ENCODE data around the gene CCDC92. TPM values are rescaled to one million over a fixed set of nuclear protein-coding genes. Genes with fewer than 3 reads are reported as not detected.

Gene CCDC92
- total and polyA plus RNA-seq, 2 experiments from 2014 or later = 16.9 to 60.2 TPM

GRCh38 chr12:123928897-123929296, 43.7 kb downstream of the CCDC92 start:
- H3K36me3 ChIP-seq (replicated peaks; ENCODE audit: insufficient read depth, low read depth) = no peaks in the 10 kb centered on the region
- no peak overlapping the region for H3K4me2 ChIP-seq
- no peak for DNase-seq (ENCODE audit: low spot score)
- H3K4me1 ChIP-seq (ENCODE audit: insufficient read depth) = no peaks in the 10 kb centered on the region
- TF ChIP-seq EZH2 (IDR thresholded peaks at IDR 0.05; ENCODE audit: borderline replicate concordance) (no peak), CTCF (IDR thresholded peaks at IDR 0.05; ENCODE audit: poor library complexity) (no peak), EZH2phosphoT487 (IDR thresholded peaks at IDR 0.05; ENCODE audit: low read depth, severe bottlenecking, unreplicated experiment) (no peak)
- H3K4me3 ChIP-seq = no peak overlapping the region
- H2AFZ ChIP-seq = no peak overlapping the region
- no peaks in the 10 kb centered on the region for H3K79me2 ChIP-seq
- no peaks in the 10 kb centered on the region for H3K9me2 ChIP-seq (replicated peaks; ENCODE audit: insufficient read depth)
- no peaks in the 10 kb centered on the region for H3K9me3 ChIP-seq (ENCODE audit: low read depth)
- 92% methylated on average over 7 of the region's 7 CpGs for WGBS (ENCODE audit: low lambda C conversion rate, missing lambda C conversion rate)
- H3K27ac ChIP-seq = no peak overlapping the region
- no peaks in the 10 kb centered on the region for H3K27me3 ChIP-seq
- H4K20me1 ChIP-seq (ENCODE audit: insufficient read depth, poor library complexity, severe bottlenecking) = no peaks in the 10 kb centered on the region

GRCh38 chr12:123928274-123928865, 44.3 kb downstream of the CCDC92 start:
- H3K27ac ChIP-seq = no peak overlapping the region

GRCh38 chr12:123924539-123924938, 48.1 kb downstream of the CCDC92 start:
- Histone ChIP-seq H3K36me3 (replicated peaks; ENCODE audit: insufficient read depth, low read depth) (no peaks in the 10 kb centered on the region), H3K4me2 (no peak overlapping the region), H4K20me1 (ENCODE audit: insufficient read depth, poor library complexity, severe bottlenecking) (no peaks in the 10 kb centered on the region), H3K27ac (no peak overlapping the region), H3K4me3 (no peak overlapping the region), H2AFZ (no peak overlapping the region), H3K27me3 (no peaks in the 10 kb centered on the region), H3K9me2 (replicated peaks; ENCODE audit: insufficient read depth) (no peaks in the 10 kb centered on the region), H3K9me3 (ENCODE audit: low read depth) (no peaks in the 10 kb centered on the region), H3K4me1 (ENCODE audit: insufficient read depth) (no peaks in the 10 kb centered on the region), H3K79me2 (no peaks in the 10 kb centered on the region)
- whole genome bisulfite sequencing (ENCODE audit: low lambda C conversion rate, missing lambda C conversion rate) = 97% methylated on average over 3 of the region's 4 CpGs
- DNase-seq (ENCODE audit: low spot score) = no peak
- no peak for TF ChIP-seq EZH2 (IDR thresholded peaks at IDR 0.05; ENCODE audit: borderline replicate concordance)
- no peak for TF ChIP-seq EZH2phosphoT487 (IDR thresholded peaks at IDR 0.05; ENCODE audit: low read depth, severe bottlenecking, unreplicated experiment)
- TF ChIP-seq CTCF (IDR thresholded peaks at IDR 0.05; ENCODE audit: poor library complexity) = no peak

More at GRCh38 chr12:123928274-123928865, 44.3 kb downstream of the CCDC92 start:
- 84% methylated on average over 15 of the region's 15 CpGs for WGBS (ENCODE audit: low lambda C conversion rate, missing lambda C conversion rate)
- TF ChIP-seq CTCF (IDR thresholded peaks at IDR 0.05; ENCODE audit: poor library complexity) (no peak), EZH2 (IDR thresholded peaks at IDR 0.05; ENCODE audit: borderline replicate concordance) (no peak)
- Histone ChIP-seq H3K4me3 (no peak overlapping the region), H3K4me1 (ENCODE audit: insufficient read depth) (no peaks in the 10 kb centered on the region), H3K79me2 (no peaks in the 10 kb centered on the region), H2AFZ (no peak overlapping the region), H3K9me3 (ENCODE audit: low read depth) (no peaks in the 10 kb centered on the region), H4K20me1 (ENCODE audit: insufficient read depth, poor library complexity, severe bottlenecking) (no peaks in the 10 kb centered on the region), H3K27me3 (no peaks in the 10 kb centered on the region), H3K4me2 (no peak overlapping the region), H3K36me3 (replicated peaks; ENCODE audit: insufficient read depth, low read depth) (no peaks in the 10 kb centered on the region), H3K9me2 (replicated peaks; ENCODE audit: insufficient read depth) (no peaks in the 10 kb centered on the region)
- DNase-seq (ENCODE audit: low spot score) = no peak

Data from hepatocyte (in vitro differentiated cells).